NCI-H748 treated with DMSO at 0.1 percent for 48 hours (cell line): ENCODE data around the gene ZNF511.

Experiments used
- DNase-seq: peaks from one replicate; lab custom pipeline; 2025; lab: John Stamatoyannopoulos, UW

The ZNF511 gene

DNA sequence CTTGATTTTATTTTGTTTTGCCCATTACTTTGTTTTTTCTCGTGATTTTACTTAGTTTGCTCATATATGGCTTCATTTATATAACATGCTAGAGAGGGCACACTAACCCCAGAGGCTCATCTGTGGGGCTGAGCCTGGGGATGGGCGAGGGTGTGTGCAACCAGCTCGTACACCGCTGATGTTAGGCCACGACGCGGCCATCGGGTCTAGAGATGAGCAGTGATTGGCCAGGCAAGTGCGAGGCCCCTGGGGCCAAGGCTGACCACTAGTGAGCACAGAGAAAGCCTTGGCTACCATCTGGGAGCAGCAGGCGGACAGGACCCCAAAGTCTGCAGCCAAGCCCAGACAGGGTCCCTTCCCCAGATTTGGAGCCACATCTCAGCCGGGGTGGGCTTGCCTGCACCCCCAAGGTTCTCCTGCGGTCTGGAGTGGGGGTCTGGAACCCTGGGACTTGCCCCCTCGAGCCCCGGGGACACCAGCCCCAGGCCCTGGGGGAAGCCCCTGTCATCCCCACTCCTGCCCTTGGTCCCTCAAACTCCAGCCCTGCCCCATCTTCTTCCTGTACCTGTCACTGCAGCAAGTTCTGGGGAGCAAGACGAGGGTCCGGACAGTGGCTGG is 45.4 kb downstream of the ZNF511 start:
- DNase-seq = no peak

DNA sequence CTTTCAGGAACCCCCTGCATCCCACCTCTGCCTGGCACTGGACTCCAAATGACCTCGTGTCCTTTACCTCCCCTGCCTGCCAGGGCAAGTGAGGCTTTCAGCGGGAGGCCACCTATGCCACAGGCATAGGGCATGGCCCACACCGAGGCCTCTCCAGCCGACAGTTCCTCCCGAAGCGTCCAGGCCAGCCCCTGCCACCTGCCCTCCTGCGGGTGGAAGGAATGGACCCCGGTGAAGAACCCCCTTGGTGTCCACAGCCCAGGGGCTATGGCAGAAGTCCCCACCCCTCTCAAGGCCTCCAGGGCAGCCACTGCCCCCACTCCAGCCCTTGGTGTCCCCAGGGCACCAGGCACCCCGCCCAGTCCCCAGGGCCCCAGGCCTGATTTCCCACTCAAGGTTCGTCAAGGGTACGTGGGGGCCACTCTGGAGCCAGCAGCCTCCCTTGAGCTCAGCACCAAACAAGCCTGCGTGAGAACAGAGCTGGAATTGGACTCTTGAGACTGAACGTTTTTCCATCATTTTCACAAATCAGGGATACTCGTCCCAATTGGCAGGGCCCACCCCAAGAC is 46.0 kb downstream of the ZNF511 start:
- no peak for DNase-seq

- DNase-seq = no peak
Measured at GRCh38 chr10:133355266-133355665, 46.6 kb downstream of the ZNF511 start.

- no peak for DNase-seq
Measured at GRCh38 chr10:133355991-133356390, 47.3 kb downstream of the ZNF511 start.

- no peak for DNase-seq
Measured at GRCh38 chr10:133356549-133357284, 48.0 kb downstream of the ZNF511 start.

DNA sequence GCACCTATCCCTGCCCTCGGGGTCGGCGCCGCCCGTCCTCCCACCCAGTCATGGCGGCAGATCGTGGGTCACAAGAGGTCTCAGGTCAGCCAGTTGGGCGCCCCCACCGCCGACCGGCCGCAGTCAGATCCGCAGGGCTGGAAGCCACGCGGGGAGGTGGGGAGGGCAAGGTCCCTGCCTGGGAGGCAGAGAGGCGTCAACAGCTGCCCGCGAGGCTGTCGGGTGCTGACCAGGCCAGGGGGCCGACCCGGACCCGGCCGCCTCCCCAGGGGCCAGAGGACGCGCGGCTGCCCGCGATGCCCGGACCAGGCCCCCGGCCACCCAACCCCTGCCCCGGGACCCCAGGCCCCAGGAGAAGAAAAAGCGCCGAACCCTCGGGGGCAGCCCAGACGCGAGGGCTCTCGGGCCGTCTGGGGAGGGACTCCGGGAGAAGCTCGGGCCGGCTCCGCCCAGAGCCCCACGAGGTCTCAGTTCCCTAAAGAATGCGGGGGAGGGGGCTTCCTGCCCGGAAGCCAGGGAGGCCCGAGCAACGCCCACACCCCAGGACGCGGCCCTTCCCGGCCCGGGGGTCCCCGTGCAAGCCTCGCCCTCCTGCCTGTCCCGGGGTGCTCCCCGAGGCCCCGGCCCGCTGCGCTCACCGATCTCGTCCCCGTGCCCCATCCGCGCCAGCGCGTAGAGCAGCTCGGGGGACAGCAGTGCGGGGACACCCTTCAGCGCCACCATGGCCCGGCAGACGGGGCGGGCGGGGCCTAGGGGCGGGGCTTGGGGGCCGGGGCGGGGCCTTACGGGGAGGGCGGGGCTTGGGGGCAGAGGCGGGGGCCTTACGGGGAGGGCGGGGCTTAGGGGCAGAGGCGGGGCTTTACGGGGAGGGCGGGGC is 48.8 kb downstream of the ZNF511 start, which contains the start of gene FUOM:
Gene FUOM, minus strand, starts transcription at position 735 of the 877 bp plus-strand sequence. Its CDS starts 12 bp downstream, at position 723.
- no peak for DNase-seq

- no peak for DNase-seq
Measured at GRCh38 chr10:133358162-133358924, 49.6 kb downstream of the ZNF511 start.

- DNase-seq = no peak
Measured at GRCh38 chr10:133358925-133359310, 50.2 kb downstream of the ZNF511 start.

GRCh38 chr10:133359554-133359971 is 50.8 kb downstream of the ZNF511 start:
- peak; percentile 18 for DNase-seq

DNA sequence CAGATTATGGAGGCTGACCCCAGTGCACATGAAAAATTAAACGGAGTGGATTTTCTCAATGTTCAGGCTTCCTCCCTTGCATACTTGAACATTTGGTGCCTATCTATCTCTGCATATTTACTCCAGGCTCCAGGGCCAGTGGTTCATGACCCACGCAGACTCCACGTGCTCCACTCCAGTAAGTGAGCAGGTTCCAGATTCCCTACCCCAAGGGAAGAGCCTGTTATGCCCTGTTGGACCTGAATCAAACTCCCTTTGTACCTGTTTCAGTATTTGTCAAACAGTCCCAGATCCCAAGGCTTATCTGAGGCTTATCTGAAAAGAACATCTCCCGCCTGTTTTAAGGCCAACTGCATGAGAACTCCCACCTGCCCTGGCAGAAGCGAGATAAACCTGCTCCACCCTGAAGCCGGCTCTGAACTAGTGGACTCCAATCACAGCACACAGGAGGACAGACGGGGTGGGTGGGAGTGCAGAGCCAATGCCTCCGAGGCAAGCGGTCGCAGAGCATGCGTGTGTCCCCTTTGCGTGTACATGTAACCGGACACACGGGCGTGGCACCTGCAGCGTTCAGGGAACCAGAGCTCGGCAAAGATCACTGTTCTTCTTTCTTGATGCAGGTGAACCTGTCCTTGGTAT is 51.4 kb downstream of the ZNF511 start:
- no peak for DNase-seq

DNA sequence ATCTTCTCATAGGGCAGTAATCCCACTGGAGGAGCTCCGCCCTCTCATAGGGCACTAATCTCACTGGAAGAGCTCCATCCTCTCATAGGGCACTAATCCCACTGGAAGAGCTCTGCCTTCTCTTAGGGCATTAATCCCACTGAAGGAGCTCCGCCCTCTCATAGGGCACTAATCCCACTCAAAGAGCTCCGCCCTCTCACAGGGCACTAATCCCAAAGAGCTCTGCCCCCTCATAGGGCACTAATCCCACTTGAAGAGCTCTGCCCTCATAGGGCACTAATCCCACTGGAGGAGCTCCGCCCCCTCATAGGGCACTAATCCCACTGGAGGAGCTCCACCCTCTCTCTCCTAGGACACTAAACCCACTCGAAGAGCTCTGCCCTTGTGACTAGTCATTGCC is 52.5 kb downstream of the ZNF511 start:
- DNase-seq = no peak

GRCh38 chr10:133361773-133362441 is 53.2 kb downstream of the ZNF511 start:
- DNase-seq = no peak
